Measurements from ENCODE around the gene DGCR2. TPM values are rescaled to one million over a fixed set of nuclear protein-coding genes. Genes with fewer than 3 reads are reported as not detected.

Gene DGCR2
- total and polyA plus RNA-seq, 2 experiments from 2014 or later: 25.6 to 42.7 TPM

DNA sequence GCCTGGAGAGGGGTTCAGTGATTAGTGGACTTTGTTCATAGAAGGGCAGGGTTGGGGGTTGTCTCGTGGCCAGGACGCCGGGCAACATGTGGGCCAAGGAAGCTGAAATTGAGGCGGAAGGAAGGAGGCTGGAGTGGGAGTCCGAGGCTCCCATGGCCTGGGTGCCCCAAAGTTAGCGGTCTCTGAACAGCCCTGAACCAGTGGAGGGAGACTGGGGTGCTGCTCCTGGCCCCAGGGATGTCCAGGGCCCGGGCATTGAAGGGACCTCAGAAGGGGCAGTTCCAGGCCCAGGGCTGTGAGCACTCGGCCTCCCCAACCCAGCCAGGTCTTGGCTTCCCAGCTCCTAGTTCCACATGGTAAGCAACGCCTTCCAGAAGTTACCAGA, 126.9 kb downstream of the DGCR2 start:
- TF ChIP-seq EZH2phosphoT487 (IDR thresholded peaks at IDR 0.05; ENCODE audit: insufficient read depth, low read depth) (no peak), EZH2 (IDR thresholded peaks at IDR 0.05; ENCODE audit: insufficient read depth, poor library complexity, severe bottlenecking) (no peak)
- H3K9me2 ChIP-seq (ENCODE audit: insufficient read depth): no peaks in the 10 kb centered on the region
- no peaks in the 10 kb centered on the region for H3F3A ChIP-seq (ENCODE audit: insufficient read depth)
- WGBS, 2 experiments (ENCODE audit: low coverage in 1 of 2, low lambda C conversion rate in 2 of 2, missing lambda C conversion rate in 2 of 2): 70 to 72% methylated on average over 7 to 8 of the region's 9 CpGs
- H3K27ac ChIP-seq: no peak overlapping the region
- H3K9ac ChIP-seq: no peak overlapping the region
- no peak overlapping the region for H2AFZ ChIP-seq
- no peak for DNase-seq
- H4K20me1 ChIP-seq (ENCODE audit: insufficient read depth): no peaks in the 10 kb centered on the region
- no peaks in the 10 kb centered on the region for H3K9me3 ChIP-seq (ENCODE audit: low read depth)
- peaks cover 48% of the 10 kb centered on the region for H3K27me3 ChIP-seq (replicated peaks; ENCODE audit: insufficient read depth)
- H3K4me3 ChIP-seq: no peak overlapping the region
- in situ Hi-C loops (cut with MboI): no loop called here
- no peak overlapping the region for H3K4me2 ChIP-seq (ENCODE audit: unreplicated experiment)
- H3K36me3 ChIP-seq (ENCODE audit: low read depth): no peaks in the 10 kb centered on the region
- H3K4me1 ChIP-seq (ENCODE audit: insufficient read depth): no peaks in the 10 kb centered on the region
- H3K79me2 ChIP-seq (ENCODE audit: insufficient read depth): no peaks in the 10 kb centered on the region

DNA sequence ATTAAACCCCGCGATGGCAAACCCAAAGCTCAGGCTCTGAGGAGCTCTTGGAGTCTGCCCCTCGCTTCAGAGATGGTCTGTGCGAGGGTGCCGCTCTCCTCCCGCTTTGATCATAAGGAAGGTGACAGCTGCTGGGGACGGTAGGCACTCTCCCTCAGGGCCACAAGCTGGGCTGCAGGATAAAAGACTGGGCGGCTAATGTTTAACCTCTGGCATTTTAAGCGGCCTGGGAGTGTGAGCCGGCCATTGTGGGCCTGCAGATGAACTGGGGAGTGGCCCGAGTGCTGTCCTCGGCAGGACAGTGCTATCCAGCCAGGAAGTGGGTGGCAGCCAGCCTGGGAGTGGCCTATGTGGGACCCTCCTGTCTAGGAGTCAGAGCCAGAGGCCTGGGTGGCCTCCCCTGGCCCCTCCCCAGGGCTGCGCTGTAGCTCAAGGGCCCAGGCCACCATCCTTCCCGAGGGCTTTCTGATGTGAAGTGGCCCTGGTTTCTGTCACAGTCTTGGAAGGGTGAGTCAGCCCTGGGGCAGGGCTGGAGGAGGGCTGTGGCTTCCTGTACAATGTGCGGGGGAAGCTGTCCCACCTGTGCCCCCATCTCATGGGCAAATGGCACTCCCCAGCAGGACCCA, 127.4 kb downstream of the DGCR2 start:
- Histone ChIP-seq H3K4me2 (ENCODE audit: unreplicated experiment) (no peak overlapping the region), H3K9ac (no peak overlapping the region), H3K27ac (no peak overlapping the region), H2AFZ (no peak overlapping the region), H3K4me3 (no peak overlapping the region), H3F3A (ENCODE audit: insufficient read depth) (no peaks in the 10 kb centered on the region), H3K36me3 (ENCODE audit: low read depth) (no peaks in the 10 kb centered on the region), H3K79me2 (ENCODE audit: insufficient read depth) (no peaks in the 10 kb centered on the region), H3K4me1 (ENCODE audit: insufficient read depth) (no peaks in the 10 kb centered on the region), H4K20me1 (ENCODE audit: insufficient read depth) (no peaks in the 10 kb centered on the region), H3K27me3 (replicated peaks; ENCODE audit: insufficient read depth) (peaks cover 47% of the 10 kb centered on the region), H3K9me2 (ENCODE audit: insufficient read depth) (no peaks in the 10 kb centered on the region), H3K9me3 (ENCODE audit: low read depth) (no peaks in the 10 kb centered on the region)
- DNase-seq: no peak
- no peak for TF ChIP-seq EZH2 (IDR thresholded peaks at IDR 0.05; ENCODE audit: insufficient read depth, poor library complexity, severe bottlenecking)
- no peak for TF ChIP-seq EZH2phosphoT487 (IDR thresholded peaks at IDR 0.05; ENCODE audit: insufficient read depth, low read depth)
- WGBS, 2 experiments (ENCODE audit: low coverage in 1 of 2, low lambda C conversion rate in 2 of 2, missing lambda C conversion rate in 2 of 2): 23 to 25% methylated on average over 14 to 15 of the region's 15 CpGs
- in situ Hi-C loops (cut with MboI): no loop called here

DNA sequence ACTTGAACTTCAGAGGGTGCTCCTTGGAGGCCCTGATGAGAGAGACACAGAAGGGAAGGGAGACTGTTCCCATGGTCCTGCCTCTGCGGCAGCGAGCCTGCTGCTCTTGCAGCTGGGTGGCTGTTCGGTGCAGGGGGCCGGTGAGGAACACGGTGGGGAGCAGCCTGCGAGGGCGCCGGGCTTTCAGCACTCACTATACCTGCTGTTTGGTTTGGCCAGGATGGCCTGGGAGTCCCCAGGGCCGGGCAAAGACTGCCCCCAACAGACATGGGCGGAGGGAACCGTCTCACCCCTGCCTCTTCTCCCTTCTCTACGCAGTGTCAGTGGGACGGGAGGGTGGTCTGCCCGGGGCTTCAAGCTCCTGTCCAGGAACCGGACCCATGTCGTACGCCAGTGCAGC, 128.2 kb downstream of the DGCR2 start:
- no peak for DNase-seq
- Histone ChIP-seq H3K27me3 (replicated peaks; ENCODE audit: insufficient read depth) (peaks cover 42% of the 10 kb centered on the region), H3K9me2 (ENCODE audit: insufficient read depth) (no peaks in the 10 kb centered on the region), H3K36me3 (ENCODE audit: low read depth) (no peaks in the 10 kb centered on the region), H4K20me1 (ENCODE audit: insufficient read depth) (no peaks in the 10 kb centered on the region), H3K4me2 (ENCODE audit: unreplicated experiment) (no peak overlapping the region), H3K9me3 (ENCODE audit: low read depth) (no peaks in the 10 kb centered on the region), H3K9ac (no peak overlapping the region), H2AFZ (no peak overlapping the region), H3K4me1 (ENCODE audit: insufficient read depth) (no peaks in the 10 kb centered on the region), H3K4me3 (no peak overlapping the region), H3F3A (ENCODE audit: insufficient read depth) (no peaks in the 10 kb centered on the region), H3K79me2 (ENCODE audit: insufficient read depth) (no peaks in the 10 kb centered on the region), H3K27ac (no peak overlapping the region)
- 72 to 82% methylated on average over 17 of the region's 17 CpGs for WGBS, 2 experiments (ENCODE audit: low coverage in 1 of 2, low lambda C conversion rate in 2 of 2, missing lambda C conversion rate in 2 of 2)
- TF ChIP-seq EZH2phosphoT487 (IDR thresholded peaks at IDR 0.05; ENCODE audit: insufficient read depth, low read depth) (no peak), EZH2 (IDR thresholded peaks at IDR 0.05; ENCODE audit: insufficient read depth, poor library complexity, severe bottlenecking) (no peak)
- in situ Hi-C loops (cut with MboI): no loop called here

DNA sequence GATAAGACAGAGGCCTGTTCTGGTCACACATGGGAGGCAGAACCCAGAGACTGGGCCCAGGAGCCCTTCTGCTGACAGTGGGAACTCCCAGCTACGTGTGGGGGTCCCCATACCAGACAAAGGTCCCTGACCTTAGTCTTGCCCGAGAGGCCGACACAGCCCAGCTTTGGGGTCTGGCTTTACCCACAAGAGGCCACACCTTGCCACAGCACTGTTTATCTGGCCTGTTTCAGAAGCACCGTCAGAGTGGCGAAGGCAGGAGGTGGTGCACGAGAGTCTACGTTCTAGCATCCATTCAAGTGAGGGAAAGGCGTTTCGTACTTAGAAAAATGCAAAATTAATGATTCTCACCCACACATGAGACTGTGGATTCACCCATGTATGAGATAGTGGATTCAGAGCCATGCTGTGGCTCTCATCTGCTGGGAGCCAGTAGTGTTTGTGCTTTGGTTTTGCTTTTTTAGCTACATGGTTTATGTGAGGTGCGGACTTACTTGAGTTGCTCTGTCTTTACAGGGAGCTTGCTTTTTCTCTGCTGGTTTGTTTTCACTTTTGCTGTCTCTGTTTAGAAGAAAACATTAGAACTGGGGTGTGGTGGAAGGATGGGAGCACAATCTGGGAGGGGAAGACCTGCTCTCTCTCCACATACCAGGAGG, 129.5 kb downstream of the DGCR2 start:
- no peak overlapping the region for H2AFZ ChIP-seq
- H3K9ac ChIP-seq: no peak overlapping the region
- no peaks in the 10 kb centered on the region for H3K9me3 ChIP-seq (ENCODE audit: low read depth)
- no peak for DNase-seq
- 72 to 78% methylated on average over 10 of the region's 10 CpGs for WGBS, 2 experiments (ENCODE audit: low coverage in 1 of 2, low lambda C conversion rate in 2 of 2, missing lambda C conversion rate in 2 of 2)
- H4K20me1 ChIP-seq (ENCODE audit: insufficient read depth): no peaks in the 10 kb centered on the region
- H3K4me3 ChIP-seq: no peak overlapping the region
- H3F3A ChIP-seq (ENCODE audit: insufficient read depth): no peaks in the 10 kb centered on the region
- TF ChIP-seq EZH2phosphoT487 (IDR thresholded peaks at IDR 0.05; ENCODE audit: insufficient read depth, low read depth) (no peak), EZH2 (IDR thresholded peaks at IDR 0.05; ENCODE audit: insufficient read depth, poor library complexity, severe bottlenecking) (no peak)
- H3K79me2 ChIP-seq (ENCODE audit: insufficient read depth): no peaks in the 10 kb centered on the region
- H3K27me3 ChIP-seq (replicated peaks; ENCODE audit: insufficient read depth): peaks cover 32% of the 10 kb centered on the region
- no peak overlapping the region for H3K4me2 ChIP-seq (ENCODE audit: unreplicated experiment)
- H3K27ac ChIP-seq: no peak overlapping the region
- H3K4me1 ChIP-seq (ENCODE audit: insufficient read depth): no peaks in the 10 kb centered on the region
- in situ Hi-C loops (cut with MboI): no loop called here
- no peaks in the 10 kb centered on the region for H3K36me3 ChIP-seq (ENCODE audit: low read depth)
- H3K9me2 ChIP-seq (ENCODE audit: insufficient read depth): no peaks in the 10 kb centered on the region

Data from GM23248 (cell line).